Dendritic cell treated with granulocyte-macrophage colony-stimulating factor and Interleukin-4, amounts not matched to agents 40 ng/mL and 50 ng/mL, for 4 days (primary cell): ENCODE measurements around the gene CCNH.

Experiments used
- H3K27ac Mint-ChIP-seq: one replicate; pipeline ENCODE4 v1.8.0; 2022; ENCODE audit warnings: mild to moderate bottlenecking, mixed read lengths
- H3K27me3 Mint-ChIP-seq: one replicate; pipeline ENCODE4 v1.8.0; 2022; ENCODE audit warnings: mild to moderate bottlenecking, mixed read lengths
- H3K36me3 Mint-ChIP-seq: one replicate; pipeline ENCODE4 v1.8.0; 2022; ENCODE audit warnings: low read depth, mixed read lengths
- H3K4me1 Mint-ChIP-seq: one replicate; pipeline ENCODE4 v1.8.0; 2022; ENCODE audit warnings: low read depth, mixed read lengths
- H3K4me3 Mint-ChIP-seq: one replicate; pipeline ENCODE4 v1.8.0; 2022; ENCODE audit warnings: mild to moderate bottlenecking, moderate library complexity, mixed read lengths
- H3K9me3 Mint-ChIP-seq: one replicate; pipeline ENCODE4 v1.8.0; 2022; ENCODE audit warnings: mixed read lengths
- intact Hi-C: fragments of 100-400 bp; cut with micrococcal nuclease; formaldehyde crosslinking; loops from one replicate; pipeline ENCODE4 v1.15.0; 2022

The CCNH gene

GRCh38 chr5:87367243-87367642 lies 45.5 kb downstream of the CCNH start:
- no peaks in the 10 kb centered on the region for H3K4me1 Mint-ChIP-seq
- no peaks in the 10 kb centered on the region for H3K27me3 Mint-ChIP-seq
- H3K4me3 Mint-ChIP-seq: no peak overlapping the region
- no peak overlapping the region for H3K27ac Mint-ChIP-seq
- peaks cover 63% of the 10 kb centered on the region for H3K36me3 Mint-ChIP-seq
- intact Hi-C loops: no loop called here
- H3K9me3 Mint-ChIP-seq: no peaks in the 10 kb centered on the region

GRCh38 chr5:87361536-87362213 lies 51.1 kb downstream of the CCNH start:
- no peak overlapping the region for H3K4me3 Mint-ChIP-seq
- no peak overlapping the region for H3K27ac Mint-ChIP-seq
- intact Hi-C loops: no loop called here
- H3K9me3 Mint-ChIP-seq: no peaks in the 10 kb centered on the region
- peaks cover 66% of the 10 kb centered on the region for H3K36me3 Mint-ChIP-seq
- no peaks in the 10 kb centered on the region for H3K27me3 Mint-ChIP-seq
- no peaks in the 10 kb centered on the region for H3K4me1 Mint-ChIP-seq

- Mint-ChIP-seq H3K4me1 (no peaks in the 10 kb centered on the region), H3K4me3 (no peak overlapping the region), H3K9me3 (no peaks in the 10 kb centered on the region), H3K36me3 (peaks cover 65% of the 10 kb centered on the region), H3K27ac (no peak overlapping the region), H3K27me3 (no peaks in the 10 kb centered on the region)
- intact Hi-C loops: no loop called here
Measured at GRCh38 chr5:87361031-87361445, 51.7 kb downstream of the CCNH start.

GRCh38 chr5:87360132-87360531 lies 52.6 kb downstream of the CCNH start:
- intact Hi-C loops: no loop called here
- no peak overlapping the region for H3K27ac Mint-ChIP-seq
- H3K4me1 Mint-ChIP-seq: no peaks in the 10 kb centered on the region
- H3K27me3 Mint-ChIP-seq: no peaks in the 10 kb centered on the region
- H3K36me3 Mint-ChIP-seq: peaks cover 69% of the 10 kb centered on the region
- H3K9me3 Mint-ChIP-seq: no peaks in the 10 kb centered on the region
- H3K4me3 Mint-ChIP-seq: no peak overlapping the region

- peaks cover 6% of the 10 kb centered on the region for H3K4me1 Mint-ChIP-seq
- H3K27me3 Mint-ChIP-seq: no peaks in the 10 kb centered on the region
- no peak overlapping the region for H3K27ac Mint-ChIP-seq
- no peaks in the 10 kb centered on the region for H3K9me3 Mint-ChIP-seq
- no peak overlapping the region for H3K4me3 Mint-ChIP-seq
- intact Hi-C loops: no loop called here
- peaks cover 68% of the 10 kb centered on the region for H3K36me3 Mint-ChIP-seq
Measured at GRCh38 chr5:87359106-87359505, 53.6 kb downstream of the CCNH start.

- no peaks in the 10 kb centered on the region for H3K27me3 Mint-ChIP-seq
- H3K4me3 Mint-ChIP-seq: no peak overlapping the region
- peaks cover 70% of the 10 kb centered on the region for H3K36me3 Mint-ChIP-seq
- peaks cover 6% of the 10 kb centered on the region for H3K4me1 Mint-ChIP-seq
- no peaks in the 10 kb centered on the region for H3K9me3 Mint-ChIP-seq
- intact Hi-C loops: no loop called here
- no peak overlapping the region for H3K27ac Mint-ChIP-seq
Measured at GRCh38 chr5:87354496-87354895, 58.2 kb downstream of the CCNH start.

GRCh38 chr5:87347841-87348240 lies 64.9 kb downstream of the CCNH start:
- H3K4me1 Mint-ChIP-seq: no peaks in the 10 kb centered on the region
- no peaks in the 10 kb centered on the region for H3K9me3 Mint-ChIP-seq
- H3K4me3 Mint-ChIP-seq: no peak overlapping the region
- intact Hi-C loops: no loop called here
- no peak overlapping the region for H3K27ac Mint-ChIP-seq
- H3K27me3 Mint-ChIP-seq: no peaks in the 10 kb centered on the region
- peaks cover 46% of the 10 kb centered on the region for H3K36me3 Mint-ChIP-seq

GRCh38 chr5:87347272-87347671 lies 65.5 kb downstream of the CCNH start:
- intact Hi-C loops: no loop called here
- Mint-ChIP-seq H3K27me3 (no peaks in the 10 kb centered on the region), H3K4me3 (no peak overlapping the region), H3K4me1 (no peaks in the 10 kb centered on the region), H3K27ac (no peak overlapping the region), H3K9me3 (no peaks in the 10 kb centered on the region), H3K36me3 (peaks cover 52% of the 10 kb centered on the region)
